Uterus (tissue), 4 donors: ENCODE measurements around the gene XYLT2. TPM values are rescaled to one million over a fixed set of nuclear protein-coding genes. Genes with fewer than 3 reads are reported as not detected.

Experiments used
- DNase-seq, 2 donors: peaks; one replicate each; pipeline ENCODE4 v3.0.0-alpha.2; 2019 to 2020
- H3K27ac ChIP-seq, 2 donors: fragments of 200-600 bp; sonication (generic); 1 replicate in 1 of 2; 2 replicates in 1 of 2; pipeline ENCODE4 v1.5.1; 2016 to 2018
- H3K27me3 ChIP-seq, 2 donors: fragments of 200-600 bp; sonication (generic); one replicate each; pipeline ENCODE4 v1.5.1; 2018 to 2019; ENCODE audit warnings: control low read depth in 1 of 2
- H3K36me3 ChIP-seq, 2 donors: fragments of 200-600 bp; sonication (generic); one replicate each; pipeline ENCODE4 v1.5.1; 2019; ENCODE audit warnings: control low read depth in 1 of 2
- H3K4me1 ChIP-seq, 2 donors: fragments of 200-600 bp; sonication (generic); one replicate each; pipeline ENCODE4 v1.5.1; 2018 to 2019; ENCODE audit warnings: control low read depth in 1 of 2
- H3K4me3 ChIP-seq, 2 donors: fragments of 200-600 bp; sonication (generic); 1 replicate in 1 of 2; 2 replicates in 1 of 2; pipeline ENCODE4 v1.5.1; 2018 to 2019; ENCODE audit warnings: mild to moderate bottlenecking in 1 of 2
- H3K9me3 ChIP-seq, 2 donors: fragments of 200-600 bp; sonication (generic); one replicate each; pipeline ENCODE4 v1.5.1; 2019; ENCODE audit warnings: control low read depth in 1 of 2
- POLR2A ChIP-seq, 2 donors: fragments of 450-650 bp; IDR thresholded peaks; one replicate each; pipeline ENCODE4 v1.6.1; 2016; ENCODE audit warnings: antibody characterized with exemption in 2 of 2, mild to moderate bottlenecking in 1 of 2, moderate library complexity in 1 of 2
- intact Hi-C: fragments of 100-400 bp; cut with DNase I; formaldehyde crosslinking; loops from one replicate; pipeline ENCODE4 v1.15.1; 2023; ENCODE audit warnings: low total_unique reads
- total RNA-seq, 4 donors: library from RNA; depleted of rRNA in 3 of 4; stranded (reverse); fragments of >200 nt in 3 of 4; gene quantifications; one replicate each; pipeline versions ENCODE4 v1.1.0 to v1.2.4, GENCODE V29; 2014 to 2023
- TF ChIP-seq, protein P1 (sequence below), 4 experiments: fragments of 200-600 bp in 2 of 4; fragments of 450-650 bp in 2 of 4; sonication (generic) in 2 of 4; IDR thresholded peaks; one replicate each; pipeline ENCODE4 v1.5.1; 2016 to 2019; ENCODE audit warnings: antibody characterized with exemption in 4 of 4, mild to moderate bottlenecking in 2 of 4, moderate library complexity in 1 of 4
- donor health status: DM: yes; HTN: yes; CAD: no.

Gene XYLT2
- total RNA-seq, 4 donors from 2014 or later = 23.5 to 34.0 (median 28.5) TPM

DNA sequence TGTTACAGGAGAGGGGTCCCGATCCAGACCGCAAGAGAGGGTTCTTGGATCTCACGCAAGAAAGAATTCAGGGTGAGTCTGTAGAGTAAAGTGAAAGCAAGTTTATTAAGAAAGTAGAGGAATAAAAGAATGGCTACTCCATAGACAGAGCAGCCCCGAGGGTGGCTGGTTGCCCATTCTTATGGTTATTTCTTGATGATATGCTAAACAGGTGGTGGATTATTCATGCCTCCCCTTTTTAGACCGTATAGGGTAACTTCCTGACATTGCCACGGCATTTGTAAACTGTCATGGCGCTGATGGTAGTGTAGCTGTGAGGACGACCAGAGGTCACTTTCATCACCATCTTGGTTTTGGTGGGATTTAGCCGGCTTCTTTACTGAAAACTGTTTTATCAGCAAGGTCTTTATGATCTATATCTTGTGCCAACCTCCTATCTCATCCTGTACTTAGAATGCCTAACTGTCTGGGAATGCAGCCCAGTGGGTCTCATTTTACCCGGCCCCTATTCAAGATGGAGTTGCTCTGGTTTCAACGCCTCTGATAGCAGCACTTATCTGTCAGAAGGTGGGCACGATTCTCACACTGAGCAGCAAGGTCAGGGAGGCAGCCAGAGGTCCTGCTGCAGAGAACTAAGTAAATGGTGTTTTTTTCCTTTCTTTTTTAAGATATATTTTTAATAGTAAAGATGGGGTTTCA lies 26.5 kb upstream of the XYLT2 start:
- intact Hi-C loops = no loop called here
- Histone ChIP-seq H3K27ac (peak overlapping the region in 1 of 2 donors; percentile 26), H3K27me3 (no peaks in the 10 kb centered on the region), H3K4me3 (no peak overlapping the region), H3K9me3 (no peaks in the 10 kb centered on the region), H3K4me1 (no peaks in the 10 kb centered on the region), H3K36me3 (no peaks in the 10 kb centered on the region)
- TF ChIP-seq, protein P1, sequence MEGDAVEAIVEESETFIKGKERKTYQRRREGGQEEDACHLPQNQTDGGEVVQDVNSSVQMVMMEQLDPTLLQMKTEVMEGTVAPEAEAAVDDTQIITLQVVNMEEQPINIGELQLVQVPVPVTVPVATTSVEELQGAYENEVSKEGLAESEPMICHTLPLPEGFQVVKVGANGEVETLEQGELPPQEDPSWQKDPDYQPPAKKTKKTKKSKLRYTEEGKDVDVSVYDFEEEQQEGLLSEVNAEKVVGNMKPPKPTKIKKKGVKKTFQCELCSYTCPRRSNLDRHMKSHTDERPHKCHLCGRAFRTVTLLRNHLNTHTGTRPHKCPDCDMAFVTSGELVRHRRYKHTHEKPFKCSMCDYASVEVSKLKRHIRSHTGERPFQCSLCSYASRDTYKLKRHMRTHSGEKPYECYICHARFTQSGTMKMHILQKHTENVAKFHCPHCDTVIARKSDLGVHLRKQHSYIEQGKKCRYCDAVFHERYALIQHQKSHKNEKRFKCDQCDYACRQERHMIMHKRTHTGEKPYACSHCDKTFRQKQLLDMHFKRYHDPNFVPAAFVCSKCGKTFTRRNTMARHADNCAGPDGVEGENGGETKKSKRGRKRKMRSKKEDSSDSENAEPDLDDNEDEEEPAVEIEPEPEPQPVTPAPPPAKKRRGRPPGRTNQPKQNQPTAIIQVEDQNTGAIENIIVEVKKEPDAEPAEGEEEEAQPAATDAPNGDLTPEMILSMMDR (IDR thresholded peaks at IDR 0.05) = no peak
- no peak for TF ChIP-seq POLR2A (IDR thresholded peaks at IDR 0.05)
- DNase-seq = no peak

- no peaks in the 10 kb centered on the region for H3K27me3 ChIP-seq
- H3K4me3 ChIP-seq = no peak overlapping the region
- H3K27ac ChIP-seq = no peak overlapping the region
- H3K36me3 ChIP-seq = no peaks in the 10 kb centered on the region
- TF ChIP-seq, protein P1 (IDR thresholded peaks at IDR 0.05) = no peak
- TF ChIP-seq POLR2A (IDR thresholded peaks at IDR 0.05) = no peak
- no peaks in the 10 kb centered on the region for H3K9me3 ChIP-seq
- no peak for DNase-seq
- intact Hi-C loops = no loop called here
- H3K4me1 ChIP-seq = no peaks in the 10 kb centered on the region
Measured at GRCh38 chr17:50322271-50322670, 23.7 kb upstream of the XYLT2 start.

DNA sequence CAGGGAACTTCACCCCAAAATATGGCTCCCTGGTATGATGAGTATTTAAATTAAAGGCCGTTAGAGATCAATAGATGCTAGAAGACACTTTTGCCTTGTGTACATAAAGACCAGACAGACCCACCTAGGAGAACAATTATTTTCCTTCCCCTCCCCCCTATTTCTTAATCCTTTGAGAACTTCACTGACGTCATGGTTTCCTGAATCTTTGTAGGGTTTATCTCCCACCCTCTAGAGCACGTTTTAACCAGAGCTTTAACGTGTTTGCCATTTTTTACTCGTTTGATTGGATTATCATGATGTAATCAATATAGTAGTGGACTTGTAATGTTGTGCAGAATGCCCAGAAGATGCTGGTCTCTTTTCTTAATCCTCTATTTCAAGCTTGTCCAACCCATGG lies 22.9 kb upstream of the XYLT2 start:
- no peak for DNase-seq
- TF ChIP-seq POLR2A (IDR thresholded peaks at IDR 0.05) = no peak
- TF ChIP-seq, protein P1 (IDR thresholded peaks at IDR 0.05) = no peak
- Histone ChIP-seq H3K27me3 (no peaks in the 10 kb centered on the region), H3K36me3 (no peaks in the 10 kb centered on the region), H3K9me3 (no peaks in the 10 kb centered on the region), H3K4me1 (no peaks in the 10 kb centered on the region), H3K27ac (no peak overlapping the region), H3K4me3 (no peak overlapping the region)
- intact Hi-C loops = no loop called here

DNA sequence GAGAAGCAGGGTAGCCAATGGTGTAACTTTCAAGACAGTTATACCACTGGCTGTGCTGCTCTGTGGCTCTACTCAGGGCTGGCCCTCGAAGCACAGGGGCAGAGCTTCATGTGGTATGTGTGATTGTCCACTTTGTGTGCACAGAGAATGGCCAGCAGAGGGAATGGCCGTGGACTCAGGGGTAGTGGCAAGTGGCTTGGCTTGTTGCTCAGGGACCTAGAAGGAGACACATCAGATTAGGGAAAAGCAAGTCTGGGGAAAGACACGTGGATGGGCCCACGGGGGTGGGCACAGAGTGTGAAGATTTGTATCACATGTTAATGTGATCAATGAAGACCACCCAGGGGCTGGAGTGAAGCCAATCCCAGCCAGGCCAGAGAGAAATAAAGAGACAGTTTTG lies 20.0 kb upstream of the XYLT2 start:
- no peaks in the 10 kb centered on the region for H3K4me1 ChIP-seq
- no peak for DNase-seq
- no peaks in the 10 kb centered on the region for H3K9me3 ChIP-seq
- intact Hi-C loops = no loop called here
- no peak overlapping the region for H3K27ac ChIP-seq
- H3K36me3 ChIP-seq = no peaks in the 10 kb centered on the region
- TF ChIP-seq POLR2A (IDR thresholded peaks at IDR 0.05) = no peak
- TF ChIP-seq, protein P1 (IDR thresholded peaks at IDR 0.05) = no peak
- H3K4me3 ChIP-seq = no peak overlapping the region
- no peaks in the 10 kb centered on the region for H3K27me3 ChIP-seq

- no peaks in the 10 kb centered on the region for H3K27me3 ChIP-seq
- H3K4me3 ChIP-seq = no peak overlapping the region
- no peaks in the 10 kb centered on the region for H3K4me1 ChIP-seq
- intact Hi-C loops = no loop called here
- DNase-seq = no peak
- no peak overlapping the region for H3K27ac ChIP-seq
- no peaks in the 10 kb centered on the region for H3K9me3 ChIP-seq
- TF ChIP-seq, protein P1 (IDR thresholded peaks at IDR 0.05) = no peak
- no peak for TF ChIP-seq POLR2A (IDR thresholded peaks at IDR 0.05)
- no peaks in the 10 kb centered on the region for H3K36me3 ChIP-seq
Measured at GRCh38 chr17:50326831-50327364, 19.0 kb upstream of the XYLT2 start.
